ENCODE measurements around the gene SSR2. TPM values are rescaled to one million over a fixed set of nuclear protein-coding genes. Genes with fewer than 3 reads are reported as not detected.

SSR2 gene
- polyA plus RNA-seq, 1 donor (not counting 4 experiments of a cell fraction or from before 2014, with no cell fraction given): 302 TPM

GRCh38 chr1:155966135-155966534 is 54.6 kb downstream of the SSR2 start:
- Histone ChIP-seq H3K27me3 (ENCODE audit: control insufficient read depth, extremely low read depth, insufficient read depth, low read length) (no peaks in the 10 kb centered on the region), H3K9me1 (ENCODE audit: control insufficient read depth, extremely low read depth, insufficient read depth, low read length) (peaks cover 3% of the 10 kb centered on the region), H3K9me3 (ENCODE audit: control insufficient read depth, low read depth, low read length) (no peaks in the 10 kb centered on the region), H3K36me3 (ENCODE audit: control insufficient read depth in 2 of 2, extremely low read depth in 1 of 2, insufficient read depth in 2 of 2, low read length in 2 of 2) (peaks cover 47 to 65% of the 10 kb centered on the region in 2 experiments), H3K27ac (ENCODE audit: control insufficient read depth, insufficient read depth, low read length) (no peak overlapping the region), H4K20me1 (ENCODE audit: control insufficient read depth, extremely low read depth, insufficient read depth, low read length) (no peaks in the 10 kb centered on the region), H3K79me2 (ENCODE audit: control insufficient read depth, insufficient read depth, low read length) (peaks cover 34% of the 10 kb centered on the region), H3K4me2 (ENCODE audit: control insufficient read depth, extremely low read depth, insufficient read depth, low read depth, low read length) (no peak overlapping the region), H3K4me1 (ENCODE audit: control insufficient read depth, extremely low read depth, insufficient read depth, low read length) (peaks cover 17% of the 10 kb centered on the region), H3K4me3 (ENCODE audit: control insufficient read depth in 2 of 3, extremely low read depth in 1 of 3, insufficient read depth in 2 of 3, low read depth in 1 of 3, low read length in 3 of 3) (no peak overlapping the region), H2AFZ (ENCODE audit: control insufficient read depth, low read length) (no peak overlapping the region), H3K9ac (ENCODE audit: control insufficient read depth, extremely low read depth, insufficient read depth, low read length) (no peak overlapping the region)
- FAIRE-seq (no peak), DNase-seq (ENCODE audit: low read depth, low spot score) (no peak)
- dilution Hi-C loops (cut with MboI; ENCODE audit: extremely low pct_ligation_motif_present, low sequenced_read_pairs): no loop called here
- TF ChIP-seq CTCF (optimal IDR thresholded peaks at IDR 0.05 in 1 of 3, IDR thresholded peaks at IDR 0.05 in 1 of 3, conservative IDR thresholded peaks at IDR 0.05 in 1 of 3; ENCODE audit: extremely low read depth in 1 of 3, insufficient read depth in 2 of 3, low read length in 3 of 3) (peak in 1 of 3 experiments; percentile 27), EZH2 (IDR thresholded peaks at IDR 0.05; ENCODE audit: low read length) (no peak)

- Histone ChIP-seq H2AFZ (ENCODE audit: control insufficient read depth, low read length) (no peak overlapping the region), H3K27me3 (ENCODE audit: control insufficient read depth, extremely low read depth, insufficient read depth, low read length) (no peaks in the 10 kb centered on the region), H3K4me1 (ENCODE audit: control insufficient read depth, extremely low read depth, insufficient read depth, low read length) (peaks cover 26% of the 10 kb centered on the region), H3K9me3 (ENCODE audit: control insufficient read depth, low read depth, low read length) (no peaks in the 10 kb centered on the region), H3K36me3 (ENCODE audit: control insufficient read depth in 2 of 2, extremely low read depth in 1 of 2, insufficient read depth in 2 of 2, low read length in 2 of 2) (peaks cover 45 to 64% of the 10 kb centered on the region in 2 experiments), H3K79me2 (ENCODE audit: control insufficient read depth, insufficient read depth, low read length) (peaks cover 20% of the 10 kb centered on the region), H3K4me3 (ENCODE audit: control insufficient read depth in 2 of 3, extremely low read depth in 1 of 3, insufficient read depth in 2 of 3, low read depth in 1 of 3, low read length in 3 of 3) (no peak overlapping the region), H3K4me2 (ENCODE audit: control insufficient read depth, extremely low read depth, insufficient read depth, low read depth, low read length) (no peak overlapping the region), H3K9me1 (ENCODE audit: control insufficient read depth, extremely low read depth, insufficient read depth, low read length) (peaks cover 3% of the 10 kb centered on the region), H3K9ac (ENCODE audit: control insufficient read depth, extremely low read depth, insufficient read depth, low read length) (no peak overlapping the region), H4K20me1 (ENCODE audit: control insufficient read depth, extremely low read depth, insufficient read depth, low read length) (no peaks in the 10 kb centered on the region), H3K27ac (ENCODE audit: control insufficient read depth, insufficient read depth, low read length) (no peak overlapping the region)
- dilution Hi-C loops (cut with MboI; ENCODE audit: extremely low pct_ligation_motif_present, low sequenced_read_pairs): no loop called here
- no peak for FAIRE-seq
- no peak for DNase-seq (ENCODE audit: low read depth, low spot score)
- TF ChIP-seq CTCF (optimal IDR thresholded peaks at IDR 0.05 in 1 of 3, IDR thresholded peaks at IDR 0.05 in 1 of 3, conservative IDR thresholded peaks at IDR 0.05 in 1 of 3; ENCODE audit: extremely low read depth in 1 of 3, insufficient read depth in 2 of 3, low read length in 3 of 3) (no peak), EZH2 (IDR thresholded peaks at IDR 0.05; ENCODE audit: low read length) (no peak)
Observed at GRCh38 chr1:155964193-155964592, 56.6 kb downstream of the SSR2 start.
